ENCODE data around the gene RNF115. TPM values are rescaled to one million over a fixed set of nuclear protein-coding genes. Genes with fewer than 3 reads are reported as not detected.
A peak's percentile ranks its signal among the peaks of the same experiment; 100 is the strongest.

RNF115 gene
- polyA plus RNA-seq, 1 experiment: 32.9 TPM

GRCh38 chr1:145740269-145740668 lies 83.6 kb downstream of the RNF115 start:
- no peak overlapping the region for H3K4me3 ChIP-seq (ENCODE audit: low read depth, low read length)

GRCh38 chr1:145736191-145736590 lies 87.7 kb downstream of the RNF115 start:
- Histone ChIP-seq H3K27me3 (ENCODE audit: control insufficient read depth, insufficient read depth, low read length) (no peaks in the 10 kb centered on the region), H3K9me3 (ENCODE audit: control insufficient read depth, insufficient read depth, low read length) (0 out of 2 replicates have a peak, but pooled peaks cover 4% of the 10 kb centered on the region), H3K4me3 (ENCODE audit: low read depth, low read length) (no peak overlapping the region), H3K27ac (ENCODE audit: low read depth, low read length) (peak overlapping the region; percentile 1)
- DNase-seq (ENCODE audit: low read depth, low spot score): no peak
- TF ChIP-seq CTCF (IDR thresholded peaks at IDR 0.05; ENCODE audit: low read depth, low read length): no peak
- ChIA-PET CTCF (no interaction called here), POLR2A (no interaction called here)

More at GRCh38 chr1:145740269-145740668, 83.6 kb downstream of the RNF115 start:
- Histone ChIP-seq H3K27me3 (ENCODE audit: control insufficient read depth, insufficient read depth, low read length) (no peaks in the 10 kb centered on the region), H3K9me3 (ENCODE audit: control insufficient read depth, insufficient read depth, low read length) (0 out of 2 replicates have a peak, but pooled peaks cover 4% of the 10 kb centered on the region), H3K27ac (ENCODE audit: low read depth, low read length) (no peak overlapping the region)
- ChIA-PET POLR2A (interaction anchor here (0.7 to 2.8 kb wide), 5 partner anchors 11 to 305 kb away, joined by 4 to 20 read pairs (median 4); partner anchors contain the start of genes POLR3C and RNF115), CTCF (interaction anchor here (0.6 to 2.8 kb wide), 3 partner anchors 18 to 40 kb away, joined by 3 to 8 read pairs (median 3); no protein-coding TSS in a partner anchor)
- TF ChIP-seq CTCF (IDR thresholded peaks at IDR 0.05; ENCODE audit: low read depth, low read length): no peak
- peak; percentile 78 for DNase-seq (ENCODE audit: low read depth, low spot score)

GRCh38 chr1:145730900-145731299 lies 93.0 kb downstream of the RNF115 start:
- no peaks in the 10 kb centered on the region for H3K9me3 ChIP-seq (ENCODE audit: control insufficient read depth, insufficient read depth, low read length)
- no peaks in the 10 kb centered on the region for H3K27me3 ChIP-seq (ENCODE audit: control insufficient read depth, insufficient read depth, low read length)
- DNase-seq (ENCODE audit: low read depth, low spot score): no peak
- no peak for TF ChIP-seq CTCF (IDR thresholded peaks at IDR 0.05; ENCODE audit: low read depth, low read length)
- ChIA-PET POLR2A (no interaction called here), CTCF (interaction anchor here (1.2 to 1.7 kb wide), 2 partner anchors 9 to 10 kb away, joined by 5 read pairs; no protein-coding TSS in a partner anchor)
- no peak overlapping the region for H3K4me3 ChIP-seq (ENCODE audit: low read depth, low read length)
- no peak overlapping the region for H3K27ac ChIP-seq (ENCODE audit: low read depth, low read length)

- Histone ChIP-seq H3K9me3 (ENCODE audit: control insufficient read depth, insufficient read depth, low read length) (no peaks in the 10 kb centered on the region), H3K27me3 (ENCODE audit: control insufficient read depth, insufficient read depth, low read length) (no peaks in the 10 kb centered on the region), H3K27ac (ENCODE audit: low read depth, low read length) (no peak overlapping the region), H3K4me3 (ENCODE audit: low read depth, low read length) (no peak overlapping the region)
- ChIA-PET POLR2A (no interaction called here), CTCF (interaction anchor here (1.7 kb wide), 1 partner anchor 9 kb away, joined by 5 read pairs; no protein-coding TSS in a partner anchor)
- TF ChIP-seq CTCF (IDR thresholded peaks at IDR 0.05; ENCODE audit: low read depth, low read length): no peak
- DNase-seq (ENCODE audit: low read depth, low spot score): no peak
These were observed 93.4 kb downstream of the RNF115 start for GRCh38 chr1:145730467-145730866.

GRCh38 chr1:145729666-145730436 lies 94.0 kb downstream of the RNF115 start:
- Histone ChIP-seq H3K4me3 (ENCODE audit: low read depth, low read length) (no peak overlapping the region), H3K9me3 (ENCODE audit: control insufficient read depth, insufficient read depth, low read length) (no peaks in the 10 kb centered on the region), H3K27me3 (ENCODE audit: control insufficient read depth, insufficient read depth, low read length) (no peaks in the 10 kb centered on the region), H3K27ac (ENCODE audit: low read depth, low read length) (no peak overlapping the region)
- DNase-seq (ENCODE audit: low read depth, low spot score): no peak
- no peak for TF ChIP-seq CTCF (IDR thresholded peaks at IDR 0.05; ENCODE audit: low read depth, low read length)
- POLR2A ChIA-PET: interaction anchor here (1.5 kb wide), 1 partner anchor 22 kb away, joined by 3 read pairs; no protein-coding TSS in a partner anchor
- CTCF ChIA-PET: interaction anchor here (0.9 to 1.7 kb wide), 2 partner anchors 8 to 9 kb away, joined by 4 to 5 read pairs; no protein-coding TSS in a partner anchor
